ENCODE measurements around the gene CASK. TPM values are rescaled to one million over a fixed set of nuclear protein-coding genes. Genes with fewer than 3 reads are reported as not detected.
A peak's percentile ranks its signal among the peaks of the same experiment; 100 is the strongest.

The CASK gene, protein sequence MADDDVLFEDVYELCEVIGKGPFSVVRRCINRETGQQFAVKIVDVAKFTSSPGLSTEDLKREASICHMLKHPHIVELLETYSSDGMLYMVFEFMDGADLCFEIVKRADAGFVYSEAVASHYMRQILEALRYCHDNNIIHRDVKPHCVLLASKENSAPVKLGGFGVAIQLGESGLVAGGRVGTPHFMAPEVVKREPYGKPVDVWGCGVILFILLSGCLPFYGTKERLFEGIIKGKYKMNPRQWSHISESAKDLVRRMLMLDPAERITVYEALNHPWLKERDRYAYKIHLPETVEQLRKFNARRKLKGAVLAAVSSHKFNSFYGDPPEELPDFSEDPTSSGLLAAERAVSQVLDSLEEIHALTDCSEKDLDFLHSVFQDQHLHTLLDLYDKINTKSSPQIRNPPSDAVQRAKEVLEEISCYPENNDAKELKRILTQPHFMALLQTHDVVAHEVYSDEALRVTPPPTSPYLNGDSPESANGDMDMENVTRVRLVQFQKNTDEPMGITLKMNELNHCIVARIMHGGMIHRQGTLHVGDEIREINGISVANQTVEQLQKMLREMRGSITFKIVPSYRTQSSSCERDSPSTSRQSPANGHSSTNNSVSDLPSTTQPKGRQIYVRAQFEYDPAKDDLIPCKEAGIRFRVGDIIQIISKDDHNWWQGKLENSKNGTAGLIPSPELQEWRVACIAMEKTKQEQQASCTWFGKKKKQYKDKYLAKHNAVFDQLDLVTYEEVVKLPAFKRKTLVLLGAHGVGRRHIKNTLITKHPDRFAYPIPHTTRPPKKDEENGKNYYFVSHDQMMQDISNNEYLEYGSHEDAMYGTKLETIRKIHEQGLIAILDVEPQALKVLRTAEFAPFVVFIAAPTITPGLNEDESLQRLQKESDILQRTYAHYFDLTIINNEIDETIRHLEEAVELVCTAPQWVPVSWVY
- total RNA-seq (10 to 100 TPM in 1 of 2 donors, 1 to 10 TPM in 1; 8.6 to 14.8 TPM), polyA plus RNA-seq (1 to 10 TPM; 3.6 to 3.9 TPM)

DNA sequence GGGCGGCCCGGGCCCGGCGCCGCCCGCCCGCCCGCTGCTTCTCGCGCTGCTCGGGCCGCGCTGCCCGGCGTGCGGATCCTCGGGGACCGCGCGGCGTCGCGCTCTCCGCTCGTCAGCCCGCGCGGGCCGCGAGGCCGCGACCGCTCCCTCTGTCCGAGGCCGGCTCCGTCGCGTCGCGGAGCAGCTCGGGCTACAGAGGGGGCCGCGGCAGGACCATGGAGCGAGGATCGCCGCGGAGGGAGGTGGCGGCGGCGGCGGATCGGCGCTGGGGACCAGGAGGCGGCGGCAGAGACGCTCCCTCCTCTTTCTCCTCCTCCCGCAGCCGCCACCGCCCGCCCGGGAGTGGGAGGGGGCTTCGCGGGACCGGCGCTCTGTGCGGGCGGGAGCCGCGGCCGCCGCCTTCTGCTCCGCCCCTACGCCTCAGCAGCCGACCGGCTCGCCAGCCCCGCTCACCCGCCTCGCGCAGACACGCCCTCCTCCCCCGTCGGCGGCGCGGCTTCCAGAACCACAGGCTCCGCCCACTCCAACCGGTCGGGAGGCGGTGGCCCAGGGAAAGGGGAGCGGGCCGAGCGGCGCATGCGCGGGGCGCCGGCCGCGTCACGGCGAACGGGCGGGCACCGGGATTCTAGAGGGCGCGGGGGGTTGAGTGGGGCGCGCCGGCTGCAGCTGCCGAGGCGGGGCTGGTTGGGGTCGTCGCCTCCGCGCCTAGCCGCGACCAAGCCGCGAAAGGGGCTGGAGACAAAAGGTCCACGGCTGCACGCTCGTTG is at the start of gene CASK:
CASK (minus strand) TSS at position 344 of the 767 bp plus-strand sequence. CDS start 566 bp downstream, outside the sequence.
- no peaks in the 10 kb centered on the region for H3K27me3 ChIP-seq (ENCODE audit: control insufficient read depth in 4 of 4, insufficient read depth in 4 of 4, low read length in 3 of 4)
- H3K36me3 ChIP-seq (ENCODE audit: control insufficient read depth in 4 of 4, insufficient read depth in 3 of 4, low read depth in 1 of 4, low read length in 3 of 4), result no peaks in the 10 kb centered on the region
- TF ChIP-seq SP1 (IDR thresholded peaks at IDR 0.05), result peak; percentile 5
- TF ChIP-seq, protein P1, sequence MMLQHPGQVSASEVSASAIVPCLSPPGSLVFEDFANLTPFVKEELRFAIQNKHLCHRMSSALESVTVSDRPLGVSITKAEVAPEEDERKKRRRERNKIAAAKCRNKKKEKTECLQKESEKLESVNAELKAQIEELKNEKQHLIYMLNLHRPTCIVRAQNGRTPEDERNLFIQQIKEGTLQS (IDR thresholded peaks at IDR 0.05), result no peak
- TF ChIP-seq, protein P2, sequence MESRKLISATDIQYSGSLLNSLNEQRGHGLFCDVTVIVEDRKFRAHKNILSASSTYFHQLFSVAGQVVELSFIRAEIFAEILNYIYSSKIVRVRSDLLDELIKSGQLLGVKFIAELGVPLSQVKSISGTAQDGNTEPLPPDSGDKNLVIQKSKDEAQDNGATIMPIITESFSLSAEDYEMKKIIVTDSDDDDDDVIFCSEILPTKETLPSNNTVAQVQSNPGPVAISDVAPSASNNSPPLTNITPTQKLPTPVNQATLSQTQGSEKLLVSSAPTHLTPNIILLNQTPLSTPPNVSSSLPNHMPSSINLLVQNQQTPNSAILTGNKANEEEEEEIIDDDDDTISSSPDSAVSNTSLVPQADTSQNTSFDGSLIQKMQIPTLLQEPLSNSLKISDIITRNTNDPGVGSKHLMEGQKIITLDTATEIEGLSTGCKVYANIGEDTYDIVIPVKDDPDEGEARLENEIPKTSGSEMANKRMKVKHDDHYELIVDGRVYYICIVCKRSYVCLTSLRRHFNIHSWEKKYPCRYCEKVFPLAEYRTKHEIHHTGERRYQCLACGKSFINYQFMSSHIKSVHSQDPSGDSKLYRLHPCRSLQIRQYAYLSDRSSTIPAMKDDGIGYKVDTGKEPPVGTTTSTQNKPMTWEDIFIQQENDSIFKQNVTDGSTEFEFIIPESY (IDR thresholded peaks at IDR 0.05), result no peak
- under 1% methylated on average over 111 of the region's 123 CpGs for WGBS
- H3K4me3 ChIP-seq (ENCODE audit: low read depth in 1 of 3, low read length in 3 of 3), result peak within 1 kb of the TSS; percentile 68 to 84 (median 76)
- H3K27ac ChIP-seq (ENCODE audit: low read depth in 1 of 2, low read length in 2 of 2), result peak within 1 kb of the TSS; percentile 73 to 79
- peaks cover 0 to 4% (median 1%) of the 10 kb centered on the region in 4 donors for H3K4me1 ChIP-seq (ENCODE audit: control insufficient read depth in 4 of 4, insufficient read depth in 4 of 4, low read length in 3 of 4)
- DNase-seq (ENCODE audit: low spot score), result peak; percentile 87
- H3K9ac ChIP-seq (ENCODE audit: low read depth in 1 of 2, low read length in 2 of 2), result peak within 1 kb of the TSS; percentile 22 to 66
- H3K9me3 ChIP-seq (ENCODE audit: control insufficient read depth in 4 of 4, low read length in 3 of 4), result no peaks in the 10 kb centered on the region

DNA sequence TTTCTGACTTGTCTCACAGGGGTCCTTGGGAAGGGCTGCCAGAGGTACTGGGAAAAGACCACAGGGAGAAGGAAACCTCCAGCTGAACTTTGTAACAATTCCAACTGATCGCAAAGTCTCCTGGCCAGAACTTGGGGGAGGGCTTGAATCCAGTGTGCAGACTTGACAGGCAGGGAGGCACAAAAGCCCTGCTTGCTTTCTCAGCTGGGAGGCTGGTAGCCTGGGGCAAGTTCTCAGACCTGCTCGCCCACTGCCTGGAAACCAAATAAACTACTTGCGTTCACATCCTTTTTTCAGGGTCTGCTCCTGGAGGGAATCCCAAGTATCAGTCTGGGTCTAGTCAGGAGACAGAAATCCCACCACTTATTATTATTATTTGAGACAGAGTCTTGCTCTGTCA is 48.0 kb upstream of the CASK start:
- H3K27me3 ChIP-seq (ENCODE audit: control insufficient read depth in 4 of 4, insufficient read depth in 4 of 4, low read length in 3 of 4), result peaks cover 0 to 2% (median 0%) of the 10 kb centered on the region in 4 donors
- no peak overlapping the region for H3K9ac ChIP-seq (ENCODE audit: low read depth in 1 of 2, low read length in 2 of 2)
- DNase-seq (ENCODE audit: low spot score), result no peak
- H3K36me3 ChIP-seq (ENCODE audit: control insufficient read depth in 4 of 4, insufficient read depth in 3 of 4, low read depth in 1 of 4, low read length in 3 of 4), result no peaks in the 10 kb centered on the region
- H3K27ac ChIP-seq (ENCODE audit: low read depth in 1 of 2, low read length in 2 of 2), result no peak overlapping the region
- no peaks in the 10 kb centered on the region for H3K4me1 ChIP-seq (ENCODE audit: control insufficient read depth in 4 of 4, insufficient read depth in 4 of 4, low read length in 3 of 4)
- H3K4me3 ChIP-seq (ENCODE audit: low read depth in 1 of 3, low read length in 3 of 3), result no peak overlapping the region
- WGBS, result 88% methylated on average over 3 of the region's 3 CpGs
- no peaks in the 10 kb centered on the region for H3K9me3 ChIP-seq (ENCODE audit: control insufficient read depth in 4 of 4, low read length in 3 of 4)
- TF ChIP-seq SP1 (IDR thresholded peaks at IDR 0.05) (no peak), RXRA (IDR thresholded peaks at IDR 0.05) (no peak), HNF4A (conservative IDR thresholded peaks at IDR 0.05) (no peak), TAF1 (conservative IDR thresholded peaks at IDR 0.05) (no peak), EGR1 (IDR thresholded peaks at IDR 0.05; ENCODE audit: low read depth in 2 of 2) (no peak), GABPA (IDR thresholded peaks at IDR 0.05 in 1 of 2, conservative IDR thresholded peaks at IDR 0.05 in 1 of 2) (no peak), NR2F2 (IDR thresholded peaks at IDR 0.05) (no peak), HNF4G (IDR thresholded peaks at IDR 0.05) (no peak), FOXA2 (IDR thresholded peaks at IDR 0.05) (no peak), RAD21 (IDR thresholded peaks at IDR 0.05) (no peak), YY1 (IDR thresholded peaks at IDR 0.05) (no peak), JUND (IDR thresholded peaks at IDR 0.05) (no peak)
- TF ChIP-seq, protein P2 (IDR thresholded peaks at IDR 0.05), result no peak
- TF ChIP-seq, protein P1 (IDR thresholded peaks at IDR 0.05), result no peak
- TF ChIP-seq, protein P3, sequence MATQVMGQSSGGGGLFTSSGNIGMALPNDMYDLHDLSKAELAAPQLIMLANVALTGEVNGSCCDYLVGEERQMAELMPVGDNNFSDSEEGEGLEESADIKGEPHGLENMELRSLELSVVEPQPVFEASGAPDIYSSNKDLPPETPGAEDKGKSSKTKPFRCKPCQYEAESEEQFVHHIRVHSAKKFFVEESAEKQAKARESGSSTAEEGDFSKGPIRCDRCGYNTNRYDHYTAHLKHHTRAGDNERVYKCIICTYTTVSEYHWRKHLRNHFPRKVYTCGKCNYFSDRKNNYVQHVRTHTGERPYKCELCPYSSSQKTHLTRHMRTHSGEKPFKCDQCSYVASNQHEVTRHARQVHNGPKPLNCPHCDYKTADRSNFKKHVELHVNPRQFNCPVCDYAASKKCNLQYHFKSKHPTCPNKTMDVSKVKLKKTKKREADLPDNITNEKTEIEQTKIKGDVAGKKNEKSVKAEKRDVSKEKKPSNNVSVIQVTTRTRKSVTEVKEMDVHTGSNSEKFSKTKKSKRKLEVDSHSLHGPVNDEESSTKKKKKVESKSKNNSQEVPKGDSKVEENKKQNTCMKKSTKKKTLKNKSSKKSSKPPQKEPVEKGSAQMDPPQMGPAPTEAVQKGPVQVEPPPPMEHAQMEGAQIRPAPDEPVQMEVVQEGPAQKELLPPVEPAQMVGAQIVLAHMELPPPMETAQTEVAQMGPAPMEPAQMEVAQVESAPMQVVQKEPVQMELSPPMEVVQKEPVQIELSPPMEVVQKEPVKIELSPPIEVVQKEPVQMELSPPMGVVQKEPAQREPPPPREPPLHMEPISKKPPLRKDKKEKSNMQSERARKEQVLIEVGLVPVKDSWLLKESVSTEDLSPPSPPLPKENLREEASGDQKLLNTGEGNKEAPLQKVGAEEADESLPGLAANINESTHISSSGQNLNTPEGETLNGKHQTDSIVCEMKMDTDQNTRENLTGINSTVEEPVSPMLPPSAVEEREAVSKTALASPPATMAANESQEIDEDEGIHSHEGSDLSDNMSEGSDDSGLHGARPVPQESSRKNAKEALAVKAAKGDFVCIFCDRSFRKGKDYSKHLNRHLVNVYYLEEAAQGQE (IDR thresholded peaks at IDR 0.05), result no peak
- TF ChIP-seq, protein P4, sequence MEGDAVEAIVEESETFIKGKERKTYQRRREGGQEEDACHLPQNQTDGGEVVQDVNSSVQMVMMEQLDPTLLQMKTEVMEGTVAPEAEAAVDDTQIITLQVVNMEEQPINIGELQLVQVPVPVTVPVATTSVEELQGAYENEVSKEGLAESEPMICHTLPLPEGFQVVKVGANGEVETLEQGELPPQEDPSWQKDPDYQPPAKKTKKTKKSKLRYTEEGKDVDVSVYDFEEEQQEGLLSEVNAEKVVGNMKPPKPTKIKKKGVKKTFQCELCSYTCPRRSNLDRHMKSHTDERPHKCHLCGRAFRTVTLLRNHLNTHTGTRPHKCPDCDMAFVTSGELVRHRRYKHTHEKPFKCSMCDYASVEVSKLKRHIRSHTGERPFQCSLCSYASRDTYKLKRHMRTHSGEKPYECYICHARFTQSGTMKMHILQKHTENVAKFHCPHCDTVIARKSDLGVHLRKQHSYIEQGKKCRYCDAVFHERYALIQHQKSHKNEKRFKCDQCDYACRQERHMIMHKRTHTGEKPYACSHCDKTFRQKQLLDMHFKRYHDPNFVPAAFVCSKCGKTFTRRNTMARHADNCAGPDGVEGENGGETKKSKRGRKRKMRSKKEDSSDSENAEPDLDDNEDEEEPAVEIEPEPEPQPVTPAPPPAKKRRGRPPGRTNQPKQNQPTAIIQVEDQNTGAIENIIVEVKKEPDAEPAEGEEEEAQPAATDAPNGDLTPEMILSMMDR (IDR thresholded peaks at IDR 0.05; ENCODE audit: low read depth, low read length, missing input control), result no peak
- TF ChIP-seq, protein P5, sequence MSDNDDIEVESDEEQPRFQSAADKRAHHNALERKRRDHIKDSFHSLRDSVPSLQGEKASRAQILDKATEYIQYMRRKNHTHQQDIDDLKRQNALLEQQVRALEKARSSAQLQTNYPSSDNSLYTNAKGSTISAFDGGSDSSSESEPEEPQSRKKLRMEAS (IDR thresholded peaks at IDR 0.05), result no peak
